ENCODE results near the gene NAV1.
"Not testable (repeated sequence)": the region's sequence is repeated elsewhere in the genome, so short reads cannot be mapped to it uniquely, and the experiment has no call there.

NAV1 gene

GRCh38 chr1:201549522-201549921 lies 10.6 kb downstream of the NAV1 start:
- not testable (repeated sequence) for DNase-seq

DNA sequence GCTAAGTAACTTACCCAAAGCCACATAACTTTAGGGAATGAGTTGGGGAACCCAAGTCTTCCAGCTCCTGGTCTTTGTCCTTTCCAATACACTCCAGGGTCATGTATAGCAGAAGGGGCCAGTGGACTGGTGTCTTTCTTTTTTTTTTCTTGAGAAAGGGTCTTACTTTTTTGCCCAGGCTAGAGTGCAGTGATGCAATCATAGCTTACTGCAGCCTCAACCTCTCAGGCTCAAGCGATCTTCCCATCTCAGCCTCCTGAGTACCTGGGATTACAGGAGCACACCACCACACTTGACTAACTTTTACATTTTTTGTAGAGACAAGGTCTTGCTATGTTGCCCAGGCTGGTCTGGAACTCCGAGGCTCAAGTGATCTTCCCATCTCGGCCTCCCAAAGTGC lies 12.2 kb downstream of the NAV1 start:
- no peak for DNase-seq

GRCh38 chr1:201551877-201552731 lies 13.2 kb downstream of the NAV1 start:
- DNase-seq: peak in 1 of 2 donors; percentile 57

- no peak for DNase-seq
Observed at GRCh38 chr1:201552941-201553351, 14.0 kb downstream of the NAV1 start.

DNA sequence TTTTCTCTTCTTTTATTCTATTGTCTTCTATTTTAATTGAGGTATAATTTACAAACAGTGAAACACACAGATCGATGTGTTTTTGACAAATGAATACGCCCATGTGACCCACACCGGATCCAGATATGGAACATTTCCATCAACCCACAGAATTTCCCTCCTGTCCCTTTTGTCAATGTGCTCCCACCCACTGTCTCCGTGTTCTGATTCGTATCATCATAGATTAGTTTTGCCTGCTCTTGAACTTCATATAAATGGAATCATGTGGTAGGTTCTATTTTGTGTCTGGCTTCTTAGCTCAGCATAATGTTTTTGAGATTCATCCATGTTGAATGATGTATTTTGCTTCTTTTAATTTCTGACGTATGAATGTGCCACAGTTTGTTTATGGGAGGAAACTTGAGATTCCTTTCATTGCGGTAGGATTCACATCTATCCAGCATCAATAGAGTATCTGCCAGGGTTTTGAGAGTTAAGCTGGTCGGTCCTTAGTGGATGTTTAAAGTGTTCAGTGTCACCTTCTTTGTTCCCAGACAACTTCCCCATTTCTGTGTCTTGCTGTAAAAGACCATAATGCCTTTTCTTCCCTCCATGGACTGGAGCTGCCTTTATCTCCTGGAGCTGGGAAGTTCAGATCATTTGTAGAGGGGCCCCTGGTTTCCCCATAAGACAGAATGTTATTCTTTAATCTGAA lies 14.7 kb downstream of the NAV1 start:
- no peak for DNase-seq

- DNase-seq: no peak
Observed at GRCh38 chr1:201554190-201554600, 15.3 kb downstream of the NAV1 start.

- DNase-seq: no peak
Observed at GRCh38 chr1:201554789-201555592, 16.1 kb downstream of the NAV1 start.

DNA sequence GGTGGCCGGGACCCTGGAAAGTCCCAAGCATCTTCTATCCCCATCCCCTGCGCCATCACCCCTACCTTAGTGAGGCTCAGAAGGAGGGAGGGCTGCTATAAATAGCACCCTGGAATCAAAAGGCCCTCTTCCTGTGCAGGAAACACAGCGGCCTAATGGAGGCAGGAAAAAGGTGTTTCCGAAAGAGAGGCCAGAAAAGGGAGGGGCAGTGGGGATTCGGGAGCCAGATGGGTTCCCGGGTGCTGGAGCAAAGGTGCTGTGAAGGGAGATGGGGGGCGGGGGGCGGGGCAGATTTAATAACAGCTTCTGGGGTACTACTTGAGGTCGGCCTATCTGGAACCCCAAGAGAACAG lies 16.6 kb downstream of the NAV1 start:
- DNase-seq: no peak

DNA sequence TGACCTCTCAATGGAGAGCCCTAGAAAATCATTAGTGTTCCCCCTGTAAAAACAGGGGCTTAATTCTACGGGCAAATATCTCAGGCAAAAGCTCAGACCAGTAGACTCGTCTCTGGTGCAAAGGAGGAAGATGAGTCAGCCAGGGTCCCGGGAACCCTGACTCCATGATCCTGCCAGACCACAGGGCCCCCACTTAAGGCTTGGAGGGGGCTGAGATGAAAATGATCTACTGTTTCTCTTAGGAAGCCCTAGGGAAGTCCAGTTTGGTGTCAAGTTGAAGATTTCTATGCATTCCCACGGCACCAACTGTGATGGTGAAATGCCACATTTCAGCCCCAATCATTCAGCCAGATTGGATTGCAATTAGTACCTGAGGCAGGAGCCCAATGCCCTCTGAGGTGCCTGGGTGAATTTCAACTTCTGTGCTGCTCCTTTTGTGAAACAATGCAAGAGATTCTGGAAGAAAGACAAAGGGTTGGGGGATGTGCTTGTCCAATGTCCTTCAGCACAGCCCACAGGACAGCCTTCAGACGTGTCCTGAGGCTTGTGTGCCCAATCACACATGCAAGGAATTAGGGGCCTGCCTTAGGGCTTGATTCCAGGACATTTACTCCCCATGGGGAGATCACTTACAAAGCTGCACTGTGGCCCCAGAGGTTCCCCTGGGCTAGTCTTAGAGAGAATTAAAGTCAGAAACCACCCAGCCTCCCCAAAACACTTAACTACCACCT lies 18.1 kb downstream of the NAV1 start:
- no peak for DNase-seq

DNA sequence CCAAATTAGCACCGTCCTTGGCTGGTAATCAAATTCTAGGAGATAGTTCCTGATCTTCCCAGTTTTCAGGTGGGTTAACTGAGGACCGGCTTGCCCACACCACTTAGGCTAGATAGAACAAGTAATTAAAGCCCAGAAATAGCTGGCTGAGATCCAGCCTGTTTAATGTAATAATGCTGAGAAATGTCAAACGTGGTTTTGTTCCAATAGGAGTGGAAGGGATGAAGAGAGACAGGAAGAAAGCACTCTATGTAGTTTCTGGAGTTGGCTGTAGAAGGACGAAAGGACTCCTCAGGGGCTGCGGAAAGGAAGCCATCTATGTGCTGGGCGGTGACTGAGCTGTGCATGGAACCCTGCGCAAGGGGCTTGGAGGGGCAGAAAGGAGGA lies 18.6 kb downstream of the NAV1 start:
- no peak for DNase-seq

GRCh38 chr1:201559679-201560162 lies 20.8 kb downstream of the NAV1 start:
- DNase-seq: peak; percentile 57 to 60

DNA sequence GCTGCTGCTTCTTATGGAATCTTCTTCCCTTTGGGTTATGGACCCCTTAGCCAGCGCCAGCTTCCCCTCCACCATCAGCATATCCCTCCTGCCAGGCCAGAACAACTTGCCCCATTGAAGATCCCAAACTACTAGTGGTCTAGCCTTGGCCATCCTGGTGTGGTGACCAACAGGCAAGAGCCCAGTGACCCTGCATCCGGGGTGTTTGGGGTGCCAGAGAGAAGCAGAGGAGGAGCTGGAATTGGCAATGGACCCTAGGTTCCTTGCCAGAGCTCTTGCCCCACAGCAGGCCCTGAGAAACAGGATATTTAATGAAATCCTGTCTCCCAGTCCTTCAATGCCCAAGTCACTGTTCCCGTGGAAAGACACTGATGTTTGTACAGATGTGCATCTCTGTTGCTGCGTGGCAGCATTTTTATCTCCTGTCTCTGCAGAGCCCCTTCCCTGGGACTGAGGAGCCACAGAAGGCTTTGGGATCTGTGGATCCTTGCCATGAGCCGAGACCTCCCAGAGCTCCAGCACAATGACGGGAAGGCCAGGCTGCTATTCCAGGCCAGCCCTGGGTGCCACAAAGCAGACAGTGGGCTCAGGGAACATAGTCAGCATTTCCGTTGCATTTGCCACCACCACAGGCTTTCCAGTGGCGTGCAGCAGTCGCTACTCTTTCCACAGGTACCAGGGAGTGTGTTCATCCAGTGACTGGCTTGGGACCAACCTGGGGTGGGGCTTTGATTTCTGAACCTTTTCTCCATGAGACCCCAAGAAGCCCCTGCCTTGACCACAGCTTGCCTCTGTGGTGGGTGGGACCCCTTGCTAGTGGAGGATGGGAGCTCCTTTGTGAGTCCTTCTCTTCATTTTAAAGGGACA lies 21.6 kb downstream of the NAV1 start:
- DNase-seq: no peak

DNA sequence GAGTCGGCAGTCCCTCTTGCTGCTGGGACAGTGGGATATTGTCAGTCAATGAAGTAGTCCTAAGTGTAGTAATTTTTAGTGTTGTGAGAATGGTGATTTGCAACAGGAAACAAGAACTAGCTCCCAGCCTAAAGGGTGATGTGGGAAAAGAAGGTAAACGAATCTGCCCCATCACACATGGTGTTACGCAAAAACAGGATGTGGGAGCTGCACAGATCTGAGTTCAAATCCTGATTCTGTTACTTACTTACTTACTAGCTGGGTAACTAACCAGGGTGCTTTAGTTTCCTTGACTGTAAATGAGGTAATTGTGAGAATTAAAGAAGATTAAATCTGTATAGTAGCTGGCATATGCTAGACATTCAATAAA lies 22.3 kb downstream of the NAV1 start:
- DNase-seq: no peak

- DNase-seq: no peak
Observed at GRCh38 chr1:201561601-201562000, 22.7 kb downstream of the NAV1 start.

DNA sequence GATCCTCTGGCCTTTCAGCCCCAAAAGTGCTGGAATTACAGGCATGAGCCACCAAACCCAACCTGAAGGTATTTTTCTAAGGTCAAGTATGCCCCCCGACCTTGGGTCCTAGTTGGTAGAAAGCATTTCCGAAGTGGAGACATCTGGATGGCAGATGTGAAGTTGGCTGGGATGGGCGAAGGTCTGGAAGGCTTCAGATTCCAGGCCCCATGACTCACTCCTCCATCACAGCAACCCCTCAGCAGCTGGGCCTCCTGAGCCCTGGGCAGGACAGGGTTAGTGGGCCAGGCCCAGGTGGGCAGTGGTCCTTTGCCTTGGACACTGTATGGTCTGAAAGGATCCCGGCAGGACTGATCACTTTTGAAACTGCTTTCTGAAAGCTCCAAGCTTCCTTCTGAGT lies 23.3 kb downstream of the NAV1 start:
- no peak for DNase-seq

DNA sequence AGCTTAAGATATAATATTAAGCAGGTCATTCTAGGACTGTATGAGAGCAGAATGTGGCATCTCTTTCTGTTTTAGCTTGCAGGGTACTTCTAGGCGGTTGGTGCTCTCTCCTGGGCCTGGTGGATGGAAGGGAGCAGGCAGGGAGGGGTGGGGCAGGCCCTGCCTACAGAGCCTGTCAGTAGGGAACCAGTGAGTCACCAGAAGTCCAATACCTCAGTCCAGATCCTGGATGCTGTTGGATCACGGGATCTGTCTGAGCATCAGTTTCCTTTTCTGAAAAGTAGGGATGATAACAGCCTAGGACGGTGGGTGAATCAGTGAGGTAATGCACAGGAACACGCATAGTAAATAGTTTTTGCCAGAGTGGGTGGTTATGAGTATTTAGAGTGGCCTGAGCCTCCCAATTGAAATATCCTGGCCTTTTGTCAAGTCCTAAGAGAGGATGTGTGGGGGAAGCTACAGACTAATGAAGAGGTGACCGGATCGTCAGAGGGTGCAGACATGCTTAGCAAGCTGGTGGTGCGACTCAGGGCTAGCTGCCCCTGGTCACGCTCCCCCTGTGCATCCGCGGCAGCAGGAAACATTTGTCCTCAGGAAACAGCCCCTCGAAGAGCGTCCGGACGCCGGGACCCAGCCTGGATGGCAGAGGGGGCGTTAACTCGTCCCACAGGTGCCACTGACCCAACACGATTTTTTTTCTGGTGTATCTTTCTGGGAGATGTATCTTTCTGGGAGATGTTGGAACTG lies 23.9 kb downstream of the NAV1 start:
- no peak for DNase-seq

DNA sequence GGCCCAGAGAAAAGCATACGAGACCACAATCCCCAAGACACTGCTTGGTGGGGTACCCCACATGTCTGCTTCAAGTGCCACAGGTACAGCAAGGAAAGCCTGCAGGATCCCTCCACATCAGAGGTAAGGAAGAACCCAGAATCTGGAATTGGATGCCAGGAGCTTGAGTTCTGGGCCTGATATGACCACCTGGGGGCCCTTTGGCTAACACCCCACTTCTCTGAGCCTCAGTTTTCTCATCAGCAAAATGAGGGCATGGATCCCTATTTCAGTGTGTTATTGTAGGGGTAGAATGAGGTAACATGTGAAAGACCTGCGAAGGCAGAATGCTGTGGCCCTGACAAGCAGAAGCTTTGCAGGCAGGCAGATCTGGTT lies 24.5 kb downstream of the NAV1 start:
- DNase-seq: no peak

- DNase-seq: no peak
Observed at GRCh38 chr1:201563941-201564340, 25.0 kb downstream of the NAV1 start.

DNA sequence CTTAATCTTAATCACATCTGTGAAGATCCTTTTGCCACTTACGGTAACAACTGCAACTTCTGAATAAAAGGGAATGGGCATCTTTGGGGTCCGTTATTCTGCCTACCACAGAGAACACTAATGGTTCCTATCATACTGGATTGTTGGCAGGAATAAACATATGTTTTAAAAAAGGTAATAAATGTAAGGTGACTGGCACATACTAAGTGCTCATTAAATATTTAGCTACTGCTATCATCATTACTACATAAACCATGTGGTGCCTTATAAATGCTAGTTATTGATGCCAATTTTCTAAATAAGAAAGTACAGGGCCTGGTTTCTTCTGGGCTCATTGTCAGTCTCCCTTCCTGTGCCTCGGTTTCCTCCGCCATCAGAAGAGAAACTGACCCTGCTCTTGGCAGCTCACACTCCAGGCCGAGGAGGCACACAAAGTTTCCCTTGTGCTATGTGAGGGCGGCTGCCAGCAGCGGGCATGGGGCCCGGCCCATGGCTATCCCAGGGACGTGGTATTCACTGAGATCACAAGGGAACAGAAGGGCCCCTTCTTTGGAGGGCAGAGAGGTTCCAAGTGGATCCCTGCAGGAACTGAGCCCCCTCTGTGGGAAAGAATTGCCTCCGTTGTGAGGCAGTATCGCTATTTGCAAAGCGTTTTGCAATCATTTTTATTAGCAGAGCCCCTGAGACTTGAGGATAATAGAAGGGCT lies 26.2 kb downstream of the NAV1 start:
- no peak for DNase-seq

GRCh38 chr1:201565771-201566528 lies 27.0 kb downstream of the NAV1 start:
- DNase-seq: no peak
